PC-3 (cell line): ENCODE measurements around the gene CPT1A. TPM values are rescaled to one million over a fixed set of nuclear protein-coding genes. Genes with fewer than 3 reads are reported as not detected.

Source experiments
- ATAC-seq: fragments of 200-7000 bp; cut with Tn5 transposase; 2 replicates; pipeline ENCODE4 v1.9.1; 2020; ENCODE audit warnings: mild to moderate bottlenecking, moderate library complexity
- BruUV-seq: library from RNA; stranded (reverse); fragments of 400-500 nt; replicated peaks from 2 replicates; lab custom pipeline; 2021; lab: Mats Ljungman, UMichigan
- CTCF ChIA-PET: fragments of 300-600 bp; sonication (Branson Sonifier 250); formaldehyde crosslinking; loops from one replicate; lab custom pipeline; 2022; ENCODE audit warnings: antibody characterized with exemption; lab: Charles Lee
- POLR2A ChIA-PET: fragments of 300-600 bp; sonication (Branson Sonifier 250); formaldehyde crosslinking; loops from one replicate; lab custom pipeline; 2022; ENCODE audit warnings: antibody characterized with exemption; ENCODE audit not compliant: unreplicated experiment; lab: Charles Lee
- DNase-seq: peaks from one replicate; pipeline ENCODE4 v3.0.0-alpha.2; 2015
- H2AFZ ChIP-seq: fragments of 300-600 bp; sonication (generic); 2 replicates; pipeline ENCODE4 v1.6.0; 2016; ENCODE audit warnings: antibody characterized with exemption, low read length
- H3F3A ChIP-seq: fragments of 300-600 bp; sonication (generic); one replicate; pipeline ENCODE4 v1.6.0; 2017; ENCODE audit warnings: antibody characterized with exemption, low read length, control low read depth, mild to moderate bottlenecking; ENCODE audit not compliant: unreplicated experiment
- H3K27ac ChIP-seq: fragments of 300-600 bp; sonication (generic); 2 replicates; pipeline ENCODE4 v1.5.1; 2016; ENCODE audit warnings: mild to moderate bottlenecking, low read length
- H3K27me3 ChIP-seq: fragments of 300-600 bp; sonication (generic); 2 replicates; pipeline ENCODE4 v1.6.1; 2016; ENCODE audit warnings: low read length, mixed read lengths
- H3K36me3 ChIP-seq: fragments of 300-600 bp; sonication (generic); 2 replicates; pipeline ENCODE4 v1.6.1; 2016; ENCODE audit warnings: low read depth, mixed run types, low read length, mixed read lengths
- H3K4me1 ChIP-seq: fragments of 300-600 bp; sonication (generic); 2 replicates; pipeline ENCODE4 v1.5.1; 2016; ENCODE audit warnings: low read length; ENCODE audit not compliant: insufficient read depth
- H3K4me2 ChIP-seq: fragments of 300-600 bp; sonication (generic); 2 replicates; pipeline ENCODE4 v1.6.0; 2016; ENCODE audit warnings: low read length
- H3K4me3 ChIP-seq: fragments of 300-600 bp; sonication (generic); 2 replicates; pipeline ENCODE4 v1.5.1; 2016; ENCODE audit warnings: mild to moderate bottlenecking, low read length, mixed read lengths
- H3K79me2 ChIP-seq: fragments of 300-600 bp; sonication (generic); 2 replicates; pipeline ENCODE4 v1.6.1; 2017; ENCODE audit warnings: low read length, mixed read lengths
- H3K9ac ChIP-seq: fragments of 300-600 bp; sonication (generic); 2 replicates; pipeline ENCODE4 v1.6.0; 2016; ENCODE audit warnings: mild to moderate bottlenecking, low read length
- H3K9me2 ChIP-seq: fragments of 300-600 bp; sonication (generic); replicated peaks from 2 replicates; pipeline ENCODE4 v1.6.1; 2016; ENCODE audit warnings: mixed run types, low read length, mixed read lengths
- H3K9me3 ChIP-seq: fragments of 300-600 bp; sonication (generic); 2 replicates; pipeline ENCODE4 v1.6.1; 2016; ENCODE audit warnings: low read length, mixed read lengths
- H4K20me1 ChIP-seq: fragments of 300-600 bp; sonication (generic); 2 replicates; pipeline ENCODE4 v1.6.1; 2016; ENCODE audit warnings: low read length, mixed read lengths
- EZH2 ChIP-seq: fragments of 300-600 bp; sonication (generic); IDR thresholded peaks from one replicate; pipeline ENCODE4 v1.6.1; 2017; ENCODE audit warnings: antibody characterized with exemption, mild to moderate bottlenecking, low read length; ENCODE audit not compliant: unreplicated experiment
- EZH2phosphoT487 ChIP-seq: fragments of 300-600 bp; sonication (generic); IDR thresholded peaks from 2 replicates; pipeline ENCODE4 v1.6.1; 2018; ENCODE audit warnings: mild to moderate bottlenecking, antibody characterized with exemption, low read length, borderline replicate concordance
- intact Hi-C: fragments of 100-400 bp; cut with micrococcal nuclease; formaldehyde crosslinking; loops from 2 replicates; pipeline ENCODE4 v1.9.0; 2023
- total RNA-seq: library from RNA; depleted of rRNA; stranded (reverse); fragments of >200 nt; gene quantifications from 2 replicates; pipeline ENCODE4 v1.2.3, GENCODE V29; 2014
- TF ChIP-seq, protein P1 (sequence below): fragments of 300-600 bp; sonication (generic); conservative IDR thresholded peaks from 2 replicates; pipeline ENCODE4 v1.5.1; 2017; ENCODE audit warnings: antibody characterized with exemption, low read depth, mild to moderate bottlenecking, low read length

Gene CPT1A
- total RNA-seq, 1 experiment from 2014 or later: 38.1 TPM

DNA sequence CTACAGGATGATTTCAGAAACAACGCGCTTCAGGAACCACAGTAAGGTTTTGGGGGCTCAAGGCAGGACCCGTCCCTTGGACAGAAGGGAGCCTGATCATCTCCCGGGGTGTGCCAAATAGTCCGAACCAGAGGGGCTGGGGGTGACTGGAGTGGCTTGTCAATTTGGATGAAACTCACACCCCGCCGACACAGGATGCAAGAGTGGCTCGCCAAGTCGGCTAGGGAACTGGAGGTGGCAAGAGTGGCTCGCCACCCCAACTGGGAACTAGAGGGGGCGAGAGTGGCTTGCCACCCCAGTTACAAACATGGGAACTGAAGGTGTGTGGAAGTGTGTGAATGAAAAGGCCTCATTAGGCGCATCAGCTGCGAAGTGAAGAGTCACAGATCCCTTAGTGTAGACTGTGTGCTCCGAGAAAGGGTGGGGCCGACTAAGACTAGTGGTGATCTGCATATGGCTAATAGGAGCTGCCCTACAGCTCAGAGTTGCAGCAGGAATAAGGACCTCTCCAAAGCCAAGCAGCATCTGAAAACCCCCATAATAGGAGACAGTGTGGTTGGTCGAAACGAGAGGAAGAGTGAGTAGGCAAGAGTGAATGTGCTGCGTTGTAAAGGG is 26.6 kb upstream of the CPT1A start:
- Histone ChIP-seq H2AFZ (no peak overlapping the region), H3K36me3 (no peaks in the 10 kb centered on the region), H3K4me2 (no peak overlapping the region), H3K27ac (no peak overlapping the region), H3K4me3 (no peak overlapping the region), H3K9me3 (no peaks in the 10 kb centered on the region), H3F3A (peaks cover 5% of the 10 kb centered on the region), H3K4me1 (peaks cover 33% of the 10 kb centered on the region), H3K79me2 (no peaks in the 10 kb centered on the region), H4K20me1 (no peaks in the 10 kb centered on the region), H3K9ac (no peak overlapping the region), H3K9me2 (no peaks in the 10 kb centered on the region), H3K27me3 (no peaks in the 10 kb centered on the region)
- intact Hi-C loops: no loop called here
- no TSS peak for BruUV-seq
- ATAC-seq (no peak), DNase-seq (no peak)
- POLR2A ChIA-PET: no interaction called here
- CTCF ChIA-PET: no interaction called here
- TF ChIP-seq, protein P1, sequence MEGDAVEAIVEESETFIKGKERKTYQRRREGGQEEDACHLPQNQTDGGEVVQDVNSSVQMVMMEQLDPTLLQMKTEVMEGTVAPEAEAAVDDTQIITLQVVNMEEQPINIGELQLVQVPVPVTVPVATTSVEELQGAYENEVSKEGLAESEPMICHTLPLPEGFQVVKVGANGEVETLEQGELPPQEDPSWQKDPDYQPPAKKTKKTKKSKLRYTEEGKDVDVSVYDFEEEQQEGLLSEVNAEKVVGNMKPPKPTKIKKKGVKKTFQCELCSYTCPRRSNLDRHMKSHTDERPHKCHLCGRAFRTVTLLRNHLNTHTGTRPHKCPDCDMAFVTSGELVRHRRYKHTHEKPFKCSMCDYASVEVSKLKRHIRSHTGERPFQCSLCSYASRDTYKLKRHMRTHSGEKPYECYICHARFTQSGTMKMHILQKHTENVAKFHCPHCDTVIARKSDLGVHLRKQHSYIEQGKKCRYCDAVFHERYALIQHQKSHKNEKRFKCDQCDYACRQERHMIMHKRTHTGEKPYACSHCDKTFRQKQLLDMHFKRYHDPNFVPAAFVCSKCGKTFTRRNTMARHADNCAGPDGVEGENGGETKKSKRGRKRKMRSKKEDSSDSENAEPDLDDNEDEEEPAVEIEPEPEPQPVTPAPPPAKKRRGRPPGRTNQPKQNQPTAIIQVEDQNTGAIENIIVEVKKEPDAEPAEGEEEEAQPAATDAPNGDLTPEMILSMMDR: no peak
- no peak for TF ChIP-seq EZH2phosphoT487
- no peak for TF ChIP-seq EZH2

DNA sequence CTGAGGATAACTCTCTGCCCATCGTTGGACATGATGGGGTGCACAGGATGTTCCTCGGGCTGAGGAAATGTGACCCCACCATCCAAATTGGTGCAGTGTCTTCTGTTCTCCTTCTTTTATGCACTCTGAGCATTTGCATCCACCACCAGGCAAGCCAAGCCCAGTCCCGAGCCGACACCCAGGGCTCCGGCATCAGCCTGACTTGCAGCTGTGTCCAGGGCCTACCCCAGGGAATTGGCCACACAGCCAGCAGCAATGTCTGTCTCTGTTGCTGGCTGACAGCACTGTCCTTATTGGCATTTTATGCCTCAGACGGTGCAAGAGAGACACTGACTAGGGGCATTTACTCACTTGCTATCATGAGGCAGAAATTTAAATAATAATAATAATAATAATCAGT is 25.4 kb upstream of the CPT1A start:
- no peak overlapping the region for H3K4me3 ChIP-seq
- no peaks in the 10 kb centered on the region for H3K9me2 ChIP-seq
- H3K4me2 ChIP-seq: no peak overlapping the region
- BruUV-seq: no TSS peak
- H4K20me1 ChIP-seq: no peaks in the 10 kb centered on the region
- peaks cover 20% of the 10 kb centered on the region for H3K4me1 ChIP-seq
- H3K27ac ChIP-seq: no peak overlapping the region
- H3K9ac ChIP-seq: no peak overlapping the region
- CTCF ChIA-PET: no interaction called here
- H3K79me2 ChIP-seq: no peaks in the 10 kb centered on the region
- no peak for TF ChIP-seq EZH2phosphoT487
- no peak for TF ChIP-seq EZH2
- TF ChIP-seq, protein P1: no peak
- no peaks in the 10 kb centered on the region for H3K36me3 ChIP-seq
- no peaks in the 10 kb centered on the region for H3F3A ChIP-seq
- no peak overlapping the region for H2AFZ ChIP-seq
- intact Hi-C loops: no loop called here
- no peaks in the 10 kb centered on the region for H3K9me3 ChIP-seq
- DNase-seq: no peak
- H3K27me3 ChIP-seq: no peaks in the 10 kb centered on the region
- POLR2A ChIA-PET: no interaction called here
- ATAC-seq: no peak

DNA sequence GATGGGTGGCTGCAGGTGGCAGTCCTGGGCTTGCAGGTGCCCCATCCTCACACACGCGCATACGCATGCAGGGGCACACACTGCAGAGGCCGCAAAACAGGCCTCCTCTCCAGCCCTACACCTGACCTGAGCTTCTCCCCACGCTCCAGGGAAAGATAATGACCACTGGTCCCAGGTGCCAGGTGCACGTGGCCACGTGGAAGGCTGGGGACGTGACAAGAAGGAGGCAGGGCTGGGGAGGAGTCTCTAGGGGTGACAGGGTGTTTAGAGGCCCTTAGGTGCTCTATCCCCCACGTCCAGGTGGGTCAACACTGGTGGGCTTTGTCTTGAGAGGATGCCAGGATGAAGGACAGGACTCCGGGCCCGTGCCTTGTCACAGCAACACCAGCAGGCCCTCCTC is 23.5 kb upstream of the CPT1A start:
- intact Hi-C loops: no loop called here
- no TSS peak for BruUV-seq
- H3K36me3 ChIP-seq: no peaks in the 10 kb centered on the region
- DNase-seq: no peak
- no peaks in the 10 kb centered on the region for H3K79me2 ChIP-seq
- no peak overlapping the region for H3K27ac ChIP-seq
- CTCF ChIA-PET: no interaction called here
- no peak overlapping the region for H3K4me3 ChIP-seq
- no peaks in the 10 kb centered on the region for H3K9me3 ChIP-seq
- H3K9ac ChIP-seq: no peak overlapping the region
- no peaks in the 10 kb centered on the region for H3K9me2 ChIP-seq
- ATAC-seq: no peak
- no peak overlapping the region for H2AFZ ChIP-seq
- TF ChIP-seq, protein P1: no peak
- TF ChIP-seq EZH2 (no peak), EZH2phosphoT487 (no peak)
- POLR2A ChIA-PET: no interaction called here
- H3K4me1 ChIP-seq: peaks cover 5% of the 10 kb centered on the region; the same call in 1 of the 2 replicates
- H3K27me3 ChIP-seq: no peaks in the 10 kb centered on the region
- H4K20me1 ChIP-seq: no peaks in the 10 kb centered on the region
- H3K4me2 ChIP-seq: no peak overlapping the region
- H3F3A ChIP-seq: no peaks in the 10 kb centered on the region
